ENCODE measurements around the gene MAEA.

MAEA gene

GRCh38 chr4:1360423-1361283 lies 71.0 kb downstream of the MAEA start:
- Histone ChIP-seq H3K27ac (replicated peaks; ENCODE audit: low read length) (no peak overlapping the region), H3K4me1 (ENCODE audit: control insufficient read depth in 2 of 2, insufficient read depth in 1 of 2, low read depth in 1 of 2, low read length in 2 of 2) (no peaks in the 10 kb centered on the region), H3K27me3 (ENCODE audit: control insufficient read depth in 3 of 3, insufficient read depth in 3 of 3, low read depth in 1 of 3, low read length in 3 of 3) (no peaks in the 10 kb centered on the region), H2AK5ac (ENCODE audit: low read depth, low read length) (no peak overlapping the region), H3K79me1 (ENCODE audit: low read depth, low read length) (peaks cover 2% of the 10 kb centered on the region), H2BK15ac (ENCODE audit: low read length) (no peak overlapping the region), H3K18ac (ENCODE audit: low read length) (peak overlapping the region; percentile 28), H3K23ac (ENCODE audit: low read depth, low read length, poor library complexity) (peak overlapping the region; percentile 65), H3K4me2 (ENCODE audit: insufficient read depth, low read length, poor library complexity, severe bottlenecking) (no peak overlapping the region), H3K36me3 (replicated peaks in 1 of 2; ENCODE audit: control insufficient read depth in 2 of 2, insufficient read depth in 2 of 2, low read length in 2 of 2) (peaks cover 3 to 28% of the 10 kb centered on the region in 2 donors), H4K91ac (ENCODE audit: low read depth, low read length, poor library complexity) (no peak overlapping the region), H2AFZ (ENCODE audit: low read length) (no peak overlapping the region), H3K14ac (ENCODE audit: low read length) (peak overlapping the region; percentile 38), H3K4me3 (ENCODE audit: low read length in 2 of 2) (no peak overlapping the region), H3K9ac (ENCODE audit: low read depth, low read length, poor library complexity) (peak overlapping the region; percentile 44), H2BK120ac (ENCODE audit: low read depth, low read length) (no peak overlapping the region), H4K8ac (ENCODE audit: low read depth, low read length) (no peak overlapping the region), H3K9me3 (replicated peaks in 1 of 2; ENCODE audit: control insufficient read depth in 2 of 2, insufficient read depth in 1 of 2, low read depth in 1 of 2, low read length in 2 of 2) (no peaks in the 10 kb centered on the region), H2BK5ac (ENCODE audit: low read length) (no peak overlapping the region), H3K4ac (ENCODE audit: low read length) (no peak overlapping the region), H2BK12ac (ENCODE audit: low read length) (peak overlapping the region; percentile 41)
- DNase-seq (ENCODE audit: low spot score): no peak
- no CpG with 5 or more reads among the region's 29 CpGs for WGBS, 2 donors (ENCODE audit: extremely low coverage in 2 of 2, insufficient read length in 2 of 2, insufficient replicate concordance in 1 of 2)

GRCh38 chr4:1361431-1361830 lies 71.7 kb downstream of the MAEA start:
- WGBS, 2 donors (ENCODE audit: extremely low coverage in 2 of 2, insufficient read length in 2 of 2, insufficient replicate concordance in 1 of 2): no CpG with 5 or more reads among the region's 18 CpGs
- H3K9ac ChIP-seq (ENCODE audit: low read depth, low read length, poor library complexity): no peak overlapping the region
- H2BK12ac ChIP-seq (ENCODE audit: low read length): no peak overlapping the region
- no peak overlapping the region for H2AK5ac ChIP-seq (ENCODE audit: low read depth, low read length)
- no peak overlapping the region for H3K4me3 ChIP-seq (ENCODE audit: low read length in 2 of 2)
- no peak overlapping the region for H4K8ac ChIP-seq (ENCODE audit: low read depth, low read length)
- H3K4me2 ChIP-seq (ENCODE audit: insufficient read depth, low read length, poor library complexity, severe bottlenecking): no peak overlapping the region
- H3K14ac ChIP-seq (ENCODE audit: low read length): no peak overlapping the region
- H2BK15ac ChIP-seq (ENCODE audit: low read length): no peak overlapping the region
- H4K91ac ChIP-seq (ENCODE audit: low read depth, low read length, poor library complexity): no peak overlapping the region
- no peak overlapping the region for H2BK120ac ChIP-seq (ENCODE audit: low read depth, low read length)
- H2AFZ ChIP-seq (ENCODE audit: low read length): no peak overlapping the region
- no peak overlapping the region for H2BK5ac ChIP-seq (ENCODE audit: low read length)
- no peak for DNase-seq (ENCODE audit: low spot score)
- H3K4me1 ChIP-seq (ENCODE audit: control insufficient read depth in 2 of 2, insufficient read depth in 1 of 2, low read depth in 1 of 2, low read length in 2 of 2): no peaks in the 10 kb centered on the region
- no peaks in the 10 kb centered on the region for H3K9me3 ChIP-seq (replicated peaks in 1 of 2; ENCODE audit: control insufficient read depth in 2 of 2, insufficient read depth in 1 of 2, low read depth in 1 of 2, low read length in 2 of 2)
- no peak overlapping the region for H3K18ac ChIP-seq (ENCODE audit: low read length)
- H3K27ac ChIP-seq (replicated peaks; ENCODE audit: low read length): no peak overlapping the region
- peaks cover 2% of the 10 kb centered on the region for H3K79me1 ChIP-seq (ENCODE audit: low read depth, low read length)
- no peaks in the 10 kb centered on the region for H3K27me3 ChIP-seq (ENCODE audit: control insufficient read depth in 3 of 3, insufficient read depth in 3 of 3, low read depth in 1 of 3, low read length in 3 of 3)
- no peak overlapping the region for H3K23ac ChIP-seq (ENCODE audit: low read depth, low read length, poor library complexity)
- H3K4ac ChIP-seq (ENCODE audit: low read length): no peak overlapping the region
- H3K36me3 ChIP-seq (replicated peaks in 1 of 2; ENCODE audit: control insufficient read depth in 2 of 2, insufficient read depth in 2 of 2, low read length in 2 of 2): peaks cover 0 to 25% of the 10 kb centered on the region in 2 donors

- no peak overlapping the region for H3K9ac ChIP-seq (ENCODE audit: low read depth, low read length, poor library complexity)
- no CpG with 5 or more reads among the region's 10 CpGs for WGBS, 2 donors (ENCODE audit: extremely low coverage in 2 of 2, insufficient read length in 2 of 2, insufficient replicate concordance in 1 of 2)
- H3K14ac ChIP-seq (ENCODE audit: low read length): no peak overlapping the region
- H3K4me2 ChIP-seq (ENCODE audit: insufficient read depth, low read length, poor library complexity, severe bottlenecking): no peak overlapping the region
- H3K4ac ChIP-seq (ENCODE audit: low read length): no peak overlapping the region
- no peak overlapping the region for H3K27ac ChIP-seq (replicated peaks; ENCODE audit: low read length)
- H3K36me3 ChIP-seq (replicated peaks in 1 of 2; ENCODE audit: control insufficient read depth in 2 of 2, insufficient read depth in 2 of 2, low read length in 2 of 2): peaks cover 0 to 21% of the 10 kb centered on the region in 2 donors
- peak overlapping the region; percentile 10 for H2BK12ac ChIP-seq (ENCODE audit: low read length)
- H2BK15ac ChIP-seq (ENCODE audit: low read length): no peak overlapping the region
- no peak overlapping the region for H2BK120ac ChIP-seq (ENCODE audit: low read depth, low read length)
- H2AK5ac ChIP-seq (ENCODE audit: low read depth, low read length): no peak overlapping the region
- no peaks in the 10 kb centered on the region for H3K4me1 ChIP-seq (ENCODE audit: control insufficient read depth in 2 of 2, insufficient read depth in 1 of 2, low read depth in 1 of 2, low read length in 2 of 2)
- H4K91ac ChIP-seq (ENCODE audit: low read depth, low read length, poor library complexity): no peak overlapping the region
- no peaks in the 10 kb centered on the region for H3K27me3 ChIP-seq (ENCODE audit: control insufficient read depth in 3 of 3, insufficient read depth in 3 of 3, low read depth in 1 of 3, low read length in 3 of 3)
- H3K18ac ChIP-seq (ENCODE audit: low read length): no peak overlapping the region
- no peak overlapping the region for H2BK5ac ChIP-seq (ENCODE audit: low read length)
- peaks cover 5% of the 10 kb centered on the region for H3K79me1 ChIP-seq (ENCODE audit: low read depth, low read length)
- no peak overlapping the region for H2AFZ ChIP-seq (ENCODE audit: low read length)
- DNase-seq (ENCODE audit: low spot score): no peak
- H3K9me3 ChIP-seq (replicated peaks in 1 of 2; ENCODE audit: control insufficient read depth in 2 of 2, insufficient read depth in 1 of 2, low read depth in 1 of 2, low read length in 2 of 2): no peaks in the 10 kb centered on the region
- no peak overlapping the region for H4K8ac ChIP-seq (ENCODE audit: low read depth, low read length)
- no peak overlapping the region for H3K23ac ChIP-seq (ENCODE audit: low read depth, low read length, poor library complexity)
- no peak overlapping the region for H3K4me3 ChIP-seq (ENCODE audit: low read length in 2 of 2)
Measured at GRCh38 chr4:1362046-1362445, 72.4 kb downstream of the MAEA start.

- no peak overlapping the region for H2BK5ac ChIP-seq (ENCODE audit: low read length)
- no peak overlapping the region for H2BK120ac ChIP-seq (ENCODE audit: low read depth, low read length)
- peak overlapping the region; percentile 63 for H3K9ac ChIP-seq (ENCODE audit: low read depth, low read length, poor library complexity)
- no peak overlapping the region for H3K4ac ChIP-seq (ENCODE audit: low read length)
- no peaks in the 10 kb centered on the region for H3K27me3 ChIP-seq (ENCODE audit: control insufficient read depth in 3 of 3, insufficient read depth in 3 of 3, low read depth in 1 of 3, low read length in 3 of 3)
- H3K36me3 ChIP-seq (replicated peaks in 1 of 2; ENCODE audit: control insufficient read depth in 2 of 2, insufficient read depth in 2 of 2, low read length in 2 of 2): peaks cover 0 to 17% of the 10 kb centered on the region in 2 donors
- H3K9me3 ChIP-seq (replicated peaks in 1 of 2; ENCODE audit: control insufficient read depth in 2 of 2, insufficient read depth in 1 of 2, low read depth in 1 of 2, low read length in 2 of 2): no peaks in the 10 kb centered on the region
- no peak for DNase-seq (ENCODE audit: low spot score)
- H3K4me3 ChIP-seq (ENCODE audit: low read length in 2 of 2): no peak overlapping the region
- no peak overlapping the region for H3K4me2 ChIP-seq (ENCODE audit: insufficient read depth, low read length, poor library complexity, severe bottlenecking)
- H3K14ac ChIP-seq (ENCODE audit: low read length): no peak overlapping the region
- no peaks in the 10 kb centered on the region for H3K4me1 ChIP-seq (ENCODE audit: control insufficient read depth in 2 of 2, insufficient read depth in 1 of 2, low read depth in 1 of 2, low read length in 2 of 2)
- H2AK5ac ChIP-seq (ENCODE audit: low read depth, low read length): peak overlapping the region; percentile 88
- WGBS, 2 donors (ENCODE audit: extremely low coverage in 2 of 2, insufficient read length in 2 of 2, insufficient replicate concordance in 1 of 2): no CpG with 5 or more reads among the region's 17 CpGs
- no peak overlapping the region for H2BK12ac ChIP-seq (ENCODE audit: low read length)
- H2AFZ ChIP-seq (ENCODE audit: low read length): no peak overlapping the region
- peak overlapping the region; percentile 89 for H3K23ac ChIP-seq (ENCODE audit: low read depth, low read length, poor library complexity)
- H4K8ac ChIP-seq (ENCODE audit: low read depth, low read length): no peak overlapping the region
- H4K91ac ChIP-seq (ENCODE audit: low read depth, low read length, poor library complexity): no peak overlapping the region
- H3K79me1 ChIP-seq (ENCODE audit: low read depth, low read length): peaks cover 5% of the 10 kb centered on the region
- H2BK15ac ChIP-seq (ENCODE audit: low read length): no peak overlapping the region
- no peak overlapping the region for H3K18ac ChIP-seq (ENCODE audit: low read length)
- H3K27ac ChIP-seq (replicated peaks; ENCODE audit: low read length): no peak overlapping the region
Measured at GRCh38 chr4:1362521-1362920, 72.8 kb downstream of the MAEA start.
